Measurements from ENCODE around the gene TNFRSF17. TPM values are rescaled to one million over a fixed set of nuclear protein-coding genes. Genes with fewer than 3 reads are reported as not detected.

Gene TNFRSF17
- total RNA-seq, 1 experiment from 2014 or later = not detected

DNA sequence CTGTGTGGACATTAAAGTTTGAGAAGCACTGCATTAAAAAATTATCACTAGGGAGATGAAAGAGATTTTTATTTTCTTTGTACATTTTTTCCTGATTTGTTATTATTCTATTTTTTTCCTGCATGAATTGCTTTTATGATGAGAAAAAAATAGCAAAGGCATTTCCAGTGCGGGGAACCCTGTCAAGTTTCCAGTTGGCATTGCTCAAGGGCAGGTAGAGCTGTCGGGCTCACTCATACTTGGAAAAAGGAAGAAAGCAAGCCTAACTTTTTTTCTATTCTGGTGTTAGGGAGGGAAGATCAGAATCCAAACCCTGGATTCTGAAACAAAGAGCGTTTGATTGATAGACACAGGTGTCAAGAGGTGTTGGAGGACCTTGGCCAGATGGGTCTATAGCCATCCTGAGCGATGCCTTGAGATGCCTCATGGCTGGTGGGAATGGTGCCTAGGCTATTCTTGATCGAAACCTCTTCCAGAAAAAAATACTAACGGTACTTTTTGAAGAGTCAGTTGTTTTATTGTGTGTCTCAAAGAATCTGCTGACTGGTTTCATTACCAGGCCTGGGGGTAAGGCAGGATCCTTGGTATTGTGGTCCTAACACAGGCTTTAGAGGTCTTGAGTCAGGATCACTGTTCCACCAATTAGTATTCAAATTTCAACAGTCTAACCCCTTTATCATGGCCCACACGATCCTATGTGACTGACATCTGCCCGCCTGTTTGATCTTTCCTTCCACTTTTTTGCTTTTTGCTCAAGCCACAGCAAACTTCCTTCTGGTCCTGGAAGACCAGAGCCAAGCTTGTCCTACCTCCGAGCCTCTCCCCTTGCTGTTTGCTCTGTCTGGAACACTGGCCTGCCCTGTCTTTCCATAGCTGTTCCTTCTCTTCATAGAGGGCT lies 31.7 kb downstream of the TNFRSF17 start:
- no peak for DNase-seq (ENCODE audit: extremely low read depth, low read depth)

DNA sequence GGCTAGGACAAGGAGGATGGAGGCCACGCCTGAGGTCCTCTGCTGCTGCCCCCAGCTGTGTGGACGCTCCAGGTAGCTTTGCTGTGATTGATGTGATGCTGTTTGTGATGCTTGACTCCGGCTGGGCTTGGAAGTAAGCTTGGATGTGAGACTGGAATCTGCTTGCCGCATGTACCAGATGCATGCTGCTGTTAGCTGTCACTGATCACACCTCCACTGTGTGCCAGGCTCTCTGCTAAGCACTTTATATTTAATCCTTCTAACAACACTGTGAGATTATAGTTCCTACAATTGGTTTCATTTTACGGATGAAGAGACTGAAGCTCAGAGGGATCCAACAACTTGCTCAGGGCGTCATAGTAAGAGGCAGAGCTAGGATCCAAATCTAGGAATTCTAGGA lies 35.0 kb downstream of the TNFRSF17 start:
- no peak for DNase-seq (ENCODE audit: extremely low read depth, low read depth)

DNA sequence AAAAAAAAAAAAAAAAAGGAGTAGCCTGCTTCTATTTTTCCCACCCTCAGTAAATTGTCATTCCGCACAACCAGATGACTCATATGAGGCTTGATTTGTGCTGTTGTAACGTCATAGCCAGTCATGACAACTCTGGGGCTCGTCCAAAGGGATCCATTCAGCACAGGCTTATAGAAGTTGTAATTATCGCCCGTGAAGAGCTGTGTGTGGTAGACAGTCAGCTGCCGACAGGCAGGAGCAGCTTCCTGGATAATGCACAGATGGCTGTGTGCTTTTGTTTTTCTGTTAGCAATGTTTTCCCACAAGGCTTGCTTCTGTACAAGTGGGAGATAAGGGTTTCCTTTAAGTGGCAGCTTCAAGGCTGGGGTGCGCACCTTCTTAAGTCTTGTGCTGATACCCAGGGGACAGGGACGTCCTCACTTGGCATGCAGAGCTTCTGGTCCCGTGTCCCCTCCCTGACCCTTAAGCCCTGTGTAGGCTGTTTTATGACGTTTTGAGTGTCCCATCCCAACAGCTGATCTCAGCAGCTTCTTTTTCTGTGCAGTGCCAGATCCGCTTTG lies 37.5 kb downstream of the TNFRSF17 start:
- DNase-seq (ENCODE audit: extremely low read depth, low read depth) = no peak

DNA sequence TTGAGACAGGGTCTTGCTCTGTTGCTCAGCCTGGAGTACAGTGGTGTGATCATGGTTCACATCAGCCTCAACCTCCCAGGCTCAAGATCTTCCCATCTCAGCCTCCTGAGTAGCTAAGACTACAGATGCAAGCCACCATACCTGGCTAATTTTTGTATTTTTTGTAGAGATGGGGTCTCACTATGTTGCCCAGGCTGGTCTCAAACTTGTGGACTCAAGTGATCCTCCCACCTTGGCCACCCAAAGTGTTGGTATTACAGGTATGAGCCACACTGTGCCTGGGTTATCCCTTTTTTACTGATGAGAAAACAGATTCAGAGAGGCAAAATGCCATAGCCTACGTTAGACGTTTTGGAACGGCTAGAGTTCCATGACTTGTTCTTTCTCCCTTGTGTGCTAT lies 41.6 kb downstream of the TNFRSF17 start:
- no peak for DNase-seq (ENCODE audit: extremely low read depth, low read depth)

DNA sequence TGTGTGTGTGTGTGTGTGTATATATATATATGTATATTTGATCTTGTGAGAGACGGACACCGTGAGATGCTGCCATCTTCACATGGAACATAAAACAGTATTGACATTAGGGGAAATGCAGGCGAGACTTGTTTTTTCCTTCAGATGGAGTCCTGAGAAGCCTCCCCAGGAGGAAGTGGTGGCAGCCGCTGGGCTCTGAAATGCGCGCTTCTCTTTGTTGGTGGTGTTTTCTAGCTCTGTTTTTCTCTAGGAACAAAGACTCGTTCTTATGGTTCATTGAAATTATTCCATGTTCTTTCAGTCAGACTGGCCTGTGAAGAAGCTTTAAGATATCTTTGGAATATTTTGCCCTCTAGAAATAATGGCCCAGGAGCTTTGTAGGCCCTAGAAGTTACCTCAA lies 44.5 kb downstream of the TNFRSF17 start:
- DNase-seq (ENCODE audit: extremely low read depth, low read depth) = no peak

DNA sequence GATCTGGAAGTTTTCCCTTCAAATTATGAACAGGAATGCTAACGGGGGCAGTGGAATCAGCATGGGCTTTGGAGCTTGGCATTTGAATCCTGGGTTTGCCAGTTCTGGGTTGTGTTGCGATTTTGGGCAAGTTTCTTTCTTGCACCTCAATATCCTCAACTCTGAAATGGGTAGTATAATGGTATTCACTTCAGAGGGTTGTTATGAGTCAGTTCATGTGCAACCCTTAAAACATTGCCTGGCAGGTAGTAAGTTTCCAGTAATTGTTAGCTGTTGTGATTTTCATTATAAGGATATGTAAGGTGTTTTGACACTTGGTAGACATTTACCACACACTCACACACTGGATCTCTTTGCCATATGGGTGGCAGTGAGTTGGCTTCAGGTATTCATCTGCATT lies 44.9 kb downstream of the TNFRSF17 start:
- no peak for DNase-seq (ENCODE audit: extremely low read depth, low read depth)

DNA sequence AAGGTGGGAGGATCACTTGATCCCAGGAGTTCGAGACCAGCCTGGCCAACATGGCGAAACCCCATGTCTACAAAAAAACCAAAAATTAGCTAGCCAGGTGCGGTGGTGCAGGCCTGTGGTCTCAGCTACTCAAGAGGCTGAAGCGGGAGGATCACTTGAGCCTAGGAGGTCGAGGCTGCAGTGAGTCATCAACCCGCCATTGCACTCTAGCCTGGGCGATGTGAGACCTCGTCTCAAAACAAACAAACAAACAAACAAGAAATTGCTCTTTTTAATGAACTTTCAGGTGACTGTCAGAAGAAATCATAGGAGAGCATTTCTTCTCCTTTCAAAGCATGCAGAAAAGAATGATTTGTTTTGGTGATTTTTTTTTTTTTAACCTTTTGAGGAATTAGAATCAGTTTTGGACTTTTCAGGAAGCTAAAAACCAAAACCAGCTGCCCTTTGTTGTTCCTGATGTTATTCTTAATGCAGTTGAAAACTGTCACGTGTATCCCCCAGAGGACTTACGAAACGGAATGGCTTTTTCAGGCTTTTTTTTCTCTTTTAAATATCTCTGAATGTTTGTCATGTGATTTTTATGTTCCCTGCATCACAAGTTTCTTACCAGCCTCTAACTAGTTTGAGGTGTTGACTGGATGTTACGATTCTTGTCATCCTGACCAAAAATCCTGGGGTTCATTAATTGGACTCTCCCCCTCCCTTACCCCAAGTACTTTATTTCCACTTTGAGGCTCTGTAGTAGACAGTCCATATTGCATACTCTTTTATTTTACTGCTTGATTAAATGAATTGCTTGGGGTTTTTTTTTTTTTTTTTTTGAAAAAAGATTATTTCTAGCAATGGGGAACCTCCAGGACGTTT lies 45.6 kb downstream of the TNFRSF17 start:
- no peak for DNase-seq (ENCODE audit: extremely low read depth, low read depth)

DNA sequence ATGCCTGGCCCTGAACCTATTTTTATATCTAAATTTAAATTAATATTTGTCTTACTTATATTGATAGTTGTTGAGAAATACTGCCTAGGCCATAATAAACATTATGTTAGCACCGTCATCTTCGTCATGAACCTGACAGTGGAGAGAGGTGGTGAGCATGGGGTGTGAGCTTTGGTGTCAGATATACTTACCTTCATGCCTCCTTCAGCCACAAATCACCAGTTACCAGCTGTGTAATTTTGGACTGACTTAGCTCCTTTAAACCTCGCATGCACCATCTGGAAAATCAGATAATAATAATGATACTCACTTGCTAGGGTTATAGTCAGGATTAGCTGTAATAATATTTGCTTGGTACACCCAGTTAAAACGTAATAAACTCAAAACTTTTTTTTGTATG lies 46.6 kb downstream of the TNFRSF17 start:
- DNase-seq (ENCODE audit: extremely low read depth, low read depth) = no peak

DNA sequence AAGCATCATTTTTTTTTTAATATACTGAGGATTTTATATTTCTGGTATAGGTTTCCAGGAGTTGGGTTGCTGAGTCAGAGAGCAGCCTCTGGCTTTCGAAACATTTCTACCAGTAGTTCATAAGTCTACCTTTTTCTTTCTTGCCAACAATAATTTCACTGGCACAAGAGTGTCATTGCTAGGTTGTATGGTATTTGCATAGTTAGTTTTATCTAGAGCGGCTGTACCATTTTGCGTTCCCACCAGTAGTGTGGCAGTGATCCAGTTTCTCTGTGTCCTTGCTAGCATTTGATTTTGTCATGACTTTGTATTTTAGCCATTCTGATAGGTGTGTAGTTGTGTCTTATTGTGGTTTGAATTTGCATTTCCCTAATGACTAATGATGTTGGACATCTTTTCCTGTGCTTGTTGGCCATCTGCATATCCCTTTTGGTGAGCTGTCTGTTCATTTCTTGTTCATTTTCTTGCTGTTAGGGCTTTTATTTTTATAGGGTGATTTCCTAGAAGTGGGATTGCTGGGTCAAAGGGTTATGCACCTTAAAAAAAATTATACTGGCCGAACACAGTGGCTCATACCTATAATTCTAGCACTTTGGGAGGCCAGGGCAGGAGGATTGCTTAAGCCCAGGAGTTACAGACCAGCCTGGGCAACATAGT lies 51.4 kb downstream of the TNFRSF17 start:
- DNase-seq (ENCODE audit: extremely low read depth, low read depth) = no peak

DNA sequence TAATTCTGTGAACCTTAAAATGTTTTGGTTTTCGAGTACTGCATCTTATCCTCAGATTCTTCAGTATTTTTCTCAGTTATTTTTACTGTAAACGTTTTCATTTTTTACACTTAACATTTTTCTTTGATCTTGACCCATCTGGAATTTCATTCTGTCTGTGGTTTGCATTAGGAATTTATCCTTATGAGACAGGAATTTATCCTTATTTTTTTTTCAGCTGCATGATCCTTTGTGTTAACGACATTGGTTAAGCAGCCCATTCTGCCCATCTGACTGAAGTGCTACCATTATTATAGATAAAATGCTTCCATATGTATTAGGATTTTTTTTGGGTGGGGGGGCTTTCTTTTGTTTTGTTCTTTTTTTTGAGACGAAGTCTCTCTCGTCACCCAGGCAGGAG lies 52.5 kb downstream of the TNFRSF17 start:
- no peak for DNase-seq (ENCODE audit: extremely low read depth, low read depth)

Small RNAs within 50 kb of the gene (small RNA-seq; reads per million reads assigned to genes)
- 0 reads per million in 2 experiments for gene AC007216.5
- 0 reads per million in 2 experiments for gene UBL5P4

Other genes with a start within 250 kb of the TNFRSF17 start
- gene TXNDC11, start 222.4 kb upstream of the TNFRSF17 start, total RNA-seq (2014; rRNA removed; shearing (Covaris generic)) = 30.2 and 32.9 TPM in 2 replicates
- gene ZC3H7A, start 168.0 kb upstream of the TNFRSF17 start, total RNA-seq (2014; rRNA removed; shearing (Covaris generic)) = 19.1 and 20.5 TPM in 2 replicates
- gene RSL1D1, start 113.7 kb upstream of the TNFRSF17 start, total RNA-seq (2014; rRNA removed; shearing (Covaris generic)) = 445 and 524 TPM in 2 replicates
- gene GSPT1, start 49.3 kb upstream of the TNFRSF17 start, total RNA-seq (2014; rRNA removed; shearing (Covaris generic)) = 114 and 120 TPM in 2 replicates
- 5.5 and 8.1 TPM in 2 replicates for gene NPIPB2, start 23.2 kb upstream of the TNFRSF17 start, total RNA-seq (2014; rRNA removed; shearing (Covaris generic))
- gene SNX29, start 11.5 kb downstream of the TNFRSF17 start, total RNA-seq (2014; rRNA removed; shearing (Covaris generic)) = 3.8 and 4.5 TPM in 2 replicates